Fibroblast of skin of scalp (primary cell): ENCODE measurements around the gene APOL6.
"Not testable (repeated sequence)": the region's sequence is repeated elsewhere in the genome, so short reads cannot be mapped to it uniquely, and the experiment has no call there.

Experiments used
- DNase-seq: peaks from one replicate; pipeline ENCODE4 v3.0.0-alpha.2; 2013

Gene APOL6

GRCh38 chr22:35617137-35617755, 31.0 kb upstream of the APOL6 start, which contains the start of gene MB:
TSS of gene MB (minus strand) at chr22:35617329. CDS start at chr22:35617257, 72 bp downstream.
- DNase-seq = no peak

DNA sequence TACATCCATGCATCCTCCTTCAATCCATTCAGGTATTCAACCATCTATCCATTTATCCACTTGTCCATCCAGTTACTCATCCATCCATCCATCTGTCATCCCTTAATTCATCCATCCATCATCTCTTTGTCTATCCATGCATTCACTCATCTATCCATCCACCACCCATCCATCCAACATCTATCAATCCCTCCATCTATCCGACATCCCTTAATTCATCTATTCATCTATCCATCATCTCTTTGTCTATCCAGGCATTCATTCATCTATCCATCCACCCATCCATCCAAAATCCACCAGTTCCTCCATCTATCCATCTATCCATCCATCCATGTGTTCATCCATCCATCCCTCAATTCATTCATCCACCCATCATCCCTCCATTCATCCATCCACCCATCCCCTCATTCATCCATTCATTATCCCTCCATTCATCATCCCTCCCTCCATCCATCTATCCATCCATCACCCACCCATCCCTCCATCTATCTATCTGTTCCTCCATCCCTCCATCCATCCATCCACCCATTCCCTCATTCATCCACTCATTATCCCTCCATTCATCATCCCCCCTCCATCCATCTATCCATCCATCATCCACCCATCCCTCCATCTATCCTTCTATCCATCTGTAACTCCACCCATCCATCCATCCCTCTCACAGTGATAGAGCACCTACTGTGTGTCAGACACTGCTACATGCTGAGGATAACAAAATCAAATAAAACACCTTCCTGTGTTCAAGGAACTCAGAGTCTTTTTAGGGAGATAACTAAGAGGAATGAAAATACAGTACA, 29.6 kb upstream of the APOL6 start:
- DNase-seq = no peak

DNA sequence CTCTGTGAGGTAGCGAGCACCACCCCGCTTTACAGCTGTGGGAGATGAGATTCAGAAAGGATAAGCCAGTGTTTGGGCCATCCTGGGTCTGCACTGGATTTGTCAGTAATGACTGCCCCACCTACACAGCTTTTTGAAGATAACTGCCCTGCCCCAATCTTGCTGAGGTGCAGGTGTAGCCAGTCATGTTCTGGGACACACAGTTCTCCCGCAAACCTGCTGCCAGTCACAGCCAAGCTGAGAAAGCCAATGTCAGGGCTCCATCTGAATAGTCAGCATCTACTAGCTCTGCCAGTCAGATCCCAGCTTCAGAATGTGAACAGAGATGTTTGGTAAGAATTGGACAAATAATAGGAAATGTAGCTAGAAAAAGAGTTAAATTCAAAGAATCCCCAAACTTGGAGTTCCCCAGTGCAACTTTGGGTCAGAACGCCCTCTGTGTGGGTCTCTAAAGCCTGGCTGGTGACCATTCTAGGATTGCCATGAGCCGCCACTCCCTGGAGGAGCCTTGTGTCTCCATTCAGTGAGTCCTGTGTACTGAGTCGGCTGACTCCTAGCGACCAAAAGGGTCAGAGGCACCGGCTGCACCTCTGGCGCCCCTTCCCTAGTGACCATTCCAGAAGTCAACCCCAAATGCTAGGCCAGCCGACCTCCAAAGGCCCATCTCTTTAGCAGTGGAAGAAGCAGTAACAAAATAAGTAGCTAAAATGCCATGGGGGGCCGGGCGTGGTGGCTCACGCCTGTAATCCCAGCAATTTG, 28.7 kb upstream of the APOL6 start:
- DNase-seq = no peak

DNA sequence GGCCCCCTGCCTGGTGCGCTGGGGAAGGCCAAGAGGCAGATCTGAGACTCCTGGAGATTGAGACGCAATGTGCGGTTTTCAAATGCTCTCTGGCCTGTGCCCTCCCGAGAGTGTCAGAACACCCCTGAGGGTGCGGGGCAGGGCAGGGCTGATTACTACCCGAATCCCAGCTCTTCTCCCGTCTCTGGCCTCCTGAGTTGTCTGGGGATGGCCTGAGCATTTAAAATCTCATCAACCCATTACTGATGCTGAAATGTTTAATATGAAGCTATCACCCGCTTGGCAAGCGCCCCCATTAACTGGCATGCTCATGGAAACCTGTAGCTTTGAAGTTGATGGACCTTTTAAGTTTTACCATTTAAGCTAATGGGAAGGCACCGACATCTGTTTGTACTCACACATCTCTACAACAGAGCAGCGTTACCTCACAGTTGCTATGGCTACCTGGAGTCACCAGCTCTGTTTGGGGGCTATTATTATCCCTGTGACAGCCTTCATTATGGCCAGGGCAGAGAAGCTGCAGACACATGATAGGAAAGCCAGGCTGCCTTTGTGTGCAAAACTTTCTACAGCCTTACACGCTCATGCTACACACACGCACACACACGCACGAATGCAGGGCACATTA, 27.5 kb upstream of the APOL6 start:
- DNase-seq = peak; percentile 42

DNA sequence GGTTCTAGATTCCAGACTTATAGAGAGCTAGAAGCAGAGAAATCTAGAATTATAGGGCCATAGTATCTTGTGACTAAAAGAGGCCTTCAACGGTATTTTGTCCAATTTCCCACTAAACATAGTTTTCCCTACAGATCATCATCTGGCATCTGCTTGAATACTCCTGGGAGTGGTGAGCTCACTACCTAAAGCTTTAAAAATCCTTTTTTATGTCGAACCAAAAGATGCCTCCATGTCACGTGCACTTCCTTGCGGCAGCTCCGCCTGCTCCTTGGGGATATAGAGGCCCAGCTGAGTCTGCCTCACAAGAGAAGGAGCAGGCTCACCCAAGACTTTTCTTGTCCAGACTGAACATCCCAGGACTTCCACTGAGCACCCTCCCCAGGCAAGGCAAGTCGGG, 26.8 kb upstream of the APOL6 start:
- peak; percentile 44 for DNase-seq

DNA sequence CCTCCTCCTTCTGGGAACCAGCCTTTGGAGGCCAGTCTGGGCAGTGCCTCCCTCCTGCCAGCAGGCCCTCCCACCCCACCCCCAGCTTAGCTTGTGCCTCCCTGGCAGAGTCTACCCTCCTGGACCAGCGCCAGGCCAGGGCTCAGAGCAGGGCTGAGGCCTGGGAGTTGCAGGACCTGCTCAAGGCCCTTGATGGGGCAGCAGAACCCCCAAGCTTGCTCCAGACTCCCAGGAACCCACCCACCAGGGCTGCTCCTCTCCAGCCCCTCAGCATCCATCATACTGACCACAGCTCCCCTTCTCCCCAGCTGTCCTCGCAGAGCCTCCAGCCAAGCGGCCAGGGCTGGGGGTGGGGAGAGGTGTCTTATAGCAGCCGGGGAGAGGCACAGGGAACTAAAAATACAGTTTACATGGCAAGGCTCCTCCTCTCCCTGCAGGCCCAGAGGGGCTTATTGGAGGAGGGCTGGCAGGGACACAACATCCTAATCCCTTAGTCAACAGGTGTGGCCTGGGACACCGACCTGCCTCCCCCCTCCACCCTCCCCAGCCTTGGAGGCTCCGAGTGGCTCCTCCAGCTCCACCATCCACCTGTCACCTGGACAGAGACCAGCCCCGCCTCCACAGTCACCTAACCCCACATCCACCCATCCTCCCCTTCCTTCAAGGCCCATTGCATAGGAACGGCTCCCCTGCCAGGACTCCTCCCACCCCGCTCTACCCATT, 25.9 kb upstream of the APOL6 start:
- DNase-seq = no peak

- not testable (repeated sequence) for DNase-seq
Observed at GRCh38 chr22:35623885-35624284, 24.4 kb upstream of the APOL6 start.

DNA sequence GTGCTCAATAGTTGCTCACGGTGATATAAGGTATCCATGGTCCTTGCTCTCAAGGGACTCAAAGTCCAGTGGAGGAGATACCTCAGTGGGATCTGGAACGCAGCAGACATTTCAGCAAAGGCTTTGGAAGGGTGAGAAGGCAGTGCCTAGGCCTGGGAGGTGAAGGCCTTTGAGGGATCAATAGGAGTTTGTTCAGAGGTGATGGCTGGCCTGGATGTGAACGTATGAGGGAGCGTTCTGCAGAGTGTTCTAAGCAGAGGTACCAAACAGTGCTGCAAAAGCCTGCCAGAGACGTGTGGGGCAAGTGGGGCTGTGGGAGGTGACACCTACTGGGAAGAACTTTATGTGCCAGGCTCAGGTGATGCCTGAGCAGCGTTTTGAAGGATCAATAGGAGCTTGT, 23.7 kb upstream of the APOL6 start:
- DNase-seq = no peak

DNA sequence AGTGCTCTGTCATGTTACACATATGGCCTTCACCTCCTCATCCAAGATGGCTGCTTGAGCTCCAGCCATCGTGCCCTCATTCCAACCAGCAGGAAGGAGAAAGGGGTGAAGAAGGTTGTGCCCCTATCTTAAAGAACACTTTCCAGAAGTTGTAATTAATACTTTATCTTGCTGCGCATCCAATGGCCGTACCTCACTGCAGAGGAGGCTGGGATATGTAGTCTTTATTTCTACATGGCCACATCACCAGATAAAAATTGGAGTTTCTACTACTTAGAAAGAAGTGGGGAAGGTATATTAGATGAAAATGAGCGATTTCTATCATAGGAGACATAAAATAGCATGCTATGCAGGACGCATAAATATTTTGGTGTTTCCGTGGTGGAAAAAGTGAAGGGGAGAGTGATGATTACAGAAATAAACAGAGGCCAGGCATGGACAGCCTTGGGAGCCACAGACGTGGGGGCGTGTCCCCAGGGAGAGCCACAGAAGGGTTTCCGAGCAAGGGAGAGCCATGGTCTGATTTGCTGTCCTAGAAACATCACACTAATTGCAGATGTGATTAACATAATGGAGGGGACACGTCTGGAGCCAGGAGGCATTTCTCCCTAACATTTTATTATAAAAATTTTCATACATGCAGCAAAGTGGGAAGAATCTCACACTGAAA, 22.3 kb upstream of the APOL6 start:
- no peak for DNase-seq

DNA sequence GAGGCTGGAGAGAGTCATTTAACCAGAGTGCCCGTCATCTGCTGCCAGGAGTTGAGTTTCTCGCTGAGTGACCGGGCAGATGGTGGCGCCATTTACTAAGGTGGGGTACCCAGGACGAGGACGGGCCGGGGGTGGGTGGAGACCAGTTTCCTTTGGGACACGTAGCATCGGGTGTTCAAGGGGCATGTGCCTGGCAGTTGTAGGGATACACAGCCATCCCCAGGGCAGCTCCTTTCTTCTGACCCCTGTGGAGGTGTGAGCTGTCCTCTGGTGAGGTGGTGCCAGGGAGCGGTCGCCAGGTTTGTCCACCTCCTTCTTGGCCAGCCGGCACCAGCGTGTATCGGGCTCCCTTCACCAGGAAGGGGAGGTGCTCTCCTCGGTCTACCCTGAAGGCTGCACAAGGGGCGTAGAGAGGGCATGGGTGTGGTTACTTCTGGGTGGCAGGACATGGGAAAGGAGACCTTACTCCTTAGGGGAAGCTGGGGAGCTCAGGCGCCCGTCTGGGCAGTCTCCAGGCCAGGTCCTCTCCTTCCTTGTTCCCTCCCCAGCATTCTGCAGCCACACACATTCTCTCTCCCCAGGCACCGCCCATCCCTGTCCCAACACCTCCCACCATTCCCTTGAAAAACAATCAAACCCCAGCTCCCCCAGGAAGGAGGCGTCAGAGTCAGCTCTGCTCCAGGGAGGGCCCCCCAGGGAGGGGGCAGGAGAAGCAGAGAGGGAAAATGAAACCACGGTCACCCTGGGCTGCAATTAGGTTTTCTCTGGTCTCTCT, 20.8 kb upstream of the APOL6 start:
- peak; percentile 99 for DNase-seq

- DNase-seq = no peak
Observed at GRCh38 chr22:35628732-35629131, 19.5 kb upstream of the APOL6 start.

DNA sequence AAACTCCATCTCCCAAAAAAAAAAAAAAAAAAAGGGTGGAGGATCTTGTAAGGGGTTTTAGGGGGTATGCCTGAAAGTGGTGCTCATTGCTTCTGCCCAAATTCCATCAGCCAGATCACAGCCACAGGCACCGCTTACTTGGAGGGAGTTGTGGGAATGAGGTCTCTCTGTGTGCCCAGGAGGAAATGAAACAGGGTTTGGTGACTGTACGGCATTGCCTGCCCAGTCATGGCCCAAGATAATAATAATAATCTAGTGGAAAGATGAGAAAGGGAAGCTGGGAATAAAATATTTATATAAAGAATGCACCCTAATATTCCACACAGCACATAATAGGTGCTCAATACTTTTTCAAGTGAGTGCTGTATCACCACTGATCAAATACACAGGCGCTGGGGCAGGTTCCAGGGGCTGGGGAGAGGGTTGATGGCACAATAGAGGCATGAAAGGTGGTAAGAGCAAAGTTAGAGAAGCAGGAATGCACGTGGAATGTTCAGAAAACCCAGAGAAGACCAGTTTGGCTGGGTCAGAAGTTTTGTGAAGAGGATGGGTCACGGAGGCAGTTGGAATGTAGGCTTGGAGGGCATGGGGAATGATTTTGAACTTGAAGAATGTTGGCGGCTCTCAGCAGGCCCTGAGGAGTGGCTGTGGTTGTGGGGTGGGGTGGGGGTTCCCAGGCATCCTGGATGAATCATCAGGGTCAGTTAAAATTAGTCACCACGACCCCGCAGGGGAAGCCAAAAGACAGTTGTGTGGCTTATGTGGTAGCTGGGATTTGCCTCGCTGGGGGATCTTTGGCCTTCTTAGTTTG, 18.6 kb upstream of the APOL6 start:
- DNase-seq = peak; percentile 100

- peak; percentile 90 for DNase-seq
Observed at GRCh38 chr22:35630387-35630793, 17.9 kb upstream of the APOL6 start.

- DNase-seq = no peak
Observed at GRCh38 chr22:35630891-35631290, 17.4 kb upstream of the APOL6 start.

DNA sequence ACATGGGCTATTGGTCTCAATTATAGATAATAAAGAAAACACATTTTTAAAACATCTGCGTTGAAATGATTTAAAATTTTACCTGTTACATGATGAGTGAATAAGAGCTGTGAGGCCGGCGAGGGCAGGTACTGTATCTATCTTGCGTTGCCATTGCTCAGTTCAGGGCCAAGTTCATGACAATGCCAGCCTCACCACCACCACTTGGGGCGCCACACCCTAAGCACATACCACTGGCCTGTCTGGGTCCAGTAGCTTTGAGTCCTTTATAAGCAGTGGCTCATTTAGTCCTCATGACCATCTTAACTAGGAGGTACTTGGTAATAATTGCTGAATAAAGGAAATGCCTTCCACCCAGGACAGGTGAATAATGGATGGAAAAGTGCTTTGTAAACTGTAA, 16.6 kb upstream of the APOL6 start:
- DNase-seq = peak; percentile 42

DNA sequence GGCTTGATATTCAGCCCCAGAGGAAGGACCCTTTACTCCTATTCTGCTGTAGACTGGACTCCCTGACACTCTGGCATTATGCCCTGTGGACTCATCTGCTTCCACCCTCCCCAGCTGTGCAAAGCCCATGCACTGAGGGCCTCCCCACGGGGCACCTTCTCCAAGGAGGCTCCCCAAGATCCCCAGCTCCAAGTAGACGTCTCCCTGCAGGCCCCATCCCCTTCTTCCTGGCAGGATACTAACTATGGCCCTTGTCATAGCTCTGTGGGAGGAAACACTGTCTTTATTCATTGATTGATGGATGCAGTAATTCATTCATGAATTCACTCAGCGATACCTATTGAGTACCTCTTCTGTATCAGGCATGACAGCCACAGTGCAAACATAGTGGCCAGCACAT, 15.3 kb upstream of the APOL6 start:
- no peak for DNase-seq

GRCh38 chr22:35633520-35633919, 14.7 kb upstream of the APOL6 start:
- DNase-seq = no peak

DNA sequence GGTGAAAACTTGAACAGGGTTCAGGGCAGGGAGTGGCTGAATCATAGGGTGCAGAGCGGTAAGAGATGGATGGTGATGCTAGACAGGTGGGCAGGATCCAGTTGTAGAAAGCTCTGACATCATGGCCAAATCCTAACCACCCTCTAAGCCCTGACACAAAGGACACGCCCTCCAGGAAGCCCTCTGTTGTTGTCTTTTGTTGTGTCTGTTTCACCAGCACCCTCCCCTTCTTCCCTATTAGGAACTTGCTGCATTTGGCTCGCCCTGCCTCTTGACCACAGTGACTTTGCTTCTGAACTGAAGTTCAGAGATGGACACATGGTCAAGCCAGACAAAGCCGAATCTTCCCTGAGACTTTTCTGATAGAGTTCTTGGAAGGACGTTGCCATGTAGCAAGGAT, 14.2 kb upstream of the APOL6 start:
- DNase-seq = no peak

- no peak for DNase-seq
Observed at GRCh38 chr22:35634943-35635540, 13.2 kb upstream of the APOL6 start.

DNA sequence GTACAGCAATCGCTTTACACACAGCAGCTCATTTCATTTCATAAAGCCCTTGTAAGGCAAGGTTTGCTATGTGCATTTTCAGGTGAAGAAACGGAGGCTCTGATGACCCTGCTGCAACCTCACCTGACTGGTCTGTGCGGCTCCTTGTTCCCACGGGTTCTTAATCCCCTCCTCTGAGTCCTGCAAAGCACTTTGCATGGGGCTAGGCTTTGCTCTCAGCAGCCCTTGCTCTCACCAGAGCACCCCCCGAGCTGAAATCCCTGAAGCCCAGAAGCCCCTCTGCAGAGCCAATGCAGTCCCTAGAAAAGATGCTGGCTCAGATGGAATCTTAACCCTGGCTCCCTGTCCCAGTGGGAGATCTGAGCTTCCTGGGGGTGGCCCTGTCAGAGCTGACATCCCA, 11.0 kb upstream of the APOL6 start:
- DNase-seq = no peak
